ENCODE results near the gene TMEM89.

The TMEM89 gene

DNA sequence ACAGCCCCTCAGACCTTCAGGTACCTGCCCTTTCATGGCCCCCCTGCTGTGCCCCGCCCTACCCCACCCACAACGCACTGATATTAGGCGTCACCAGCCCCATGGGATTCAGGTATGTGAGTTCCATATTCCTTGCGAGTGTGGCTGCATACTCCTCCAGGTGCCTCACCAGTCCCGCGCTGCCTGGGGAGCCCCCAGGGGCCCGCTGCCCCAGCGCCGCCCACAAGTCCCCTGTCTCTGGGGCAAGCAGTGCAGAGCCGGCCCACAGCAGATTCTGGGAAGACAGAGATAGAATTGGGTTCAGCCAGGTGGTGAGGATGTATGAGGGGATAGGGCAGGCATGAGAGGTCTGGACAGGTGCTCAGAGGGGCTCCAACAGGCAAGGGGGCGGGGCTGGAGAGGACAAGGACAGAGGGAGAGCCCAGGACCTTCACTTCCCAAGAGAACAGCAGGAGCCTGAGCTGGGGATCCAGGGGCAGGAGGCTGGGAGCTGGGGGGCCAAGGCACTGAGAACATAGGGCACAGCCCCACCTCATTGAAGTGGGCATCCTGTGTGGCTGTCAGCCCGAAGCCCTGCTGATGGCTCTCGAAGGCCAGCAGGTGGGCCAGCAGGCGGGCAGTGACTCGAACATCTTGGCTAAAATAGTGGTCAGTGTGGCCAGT lies 26.8 kb upstream of the TMEM89 start:
- Histone ChIP-seq H2AFZ (ENCODE audit: low read length) (no peak overlapping the region), H3K4me3 (ENCODE audit: low read length) (no peak overlapping the region), H3K4me2 (ENCODE audit: low read depth, low read length) (no peak overlapping the region), H4K20me1 (ENCODE audit: insufficient read depth, low read length) (no peaks in the 10 kb centered on the region), H3K27ac (ENCODE audit: low read length) (no peak overlapping the region), H3K79me2 (ENCODE audit: low read length) (no peaks in the 10 kb centered on the region), H3K9ac (ENCODE audit: low read length) (no peak overlapping the region), H3K9me3 (replicated peaks; ENCODE audit: insufficient read depth, low read length) (no peaks in the 10 kb centered on the region), H3K9me2 (replicated peaks; ENCODE audit: insufficient read depth, low read length) (no peaks in the 10 kb centered on the region), H3F3A (ENCODE audit: insufficient read depth, low read length) (peaks cover 8% of the 10 kb centered on the region; the same call in 1 of the 2 replicates), H3K36me3 (replicated peaks; ENCODE audit: insufficient read depth, low read length) (no peaks in the 10 kb centered on the region), H3K4me1 (ENCODE audit: low read length) (peaks cover 11% of the 10 kb centered on the region), H3K27me3 (replicated peaks; ENCODE audit: insufficient read depth, low read length) (0 out of 2 replicates have a peak, but pooled peaks cover 8% of the 10 kb centered on the region)
- no peak for DNase-seq
- TF ChIP-seq EZH2 (optimal IDR thresholded peaks at IDR 0.05; ENCODE audit: low read depth, low read length) (no peak), EZH2phosphoT487 (IDR thresholded peaks at IDR 0.05; ENCODE audit: low read length) (no peak)
- TF ChIP-seq, protein P1, sequence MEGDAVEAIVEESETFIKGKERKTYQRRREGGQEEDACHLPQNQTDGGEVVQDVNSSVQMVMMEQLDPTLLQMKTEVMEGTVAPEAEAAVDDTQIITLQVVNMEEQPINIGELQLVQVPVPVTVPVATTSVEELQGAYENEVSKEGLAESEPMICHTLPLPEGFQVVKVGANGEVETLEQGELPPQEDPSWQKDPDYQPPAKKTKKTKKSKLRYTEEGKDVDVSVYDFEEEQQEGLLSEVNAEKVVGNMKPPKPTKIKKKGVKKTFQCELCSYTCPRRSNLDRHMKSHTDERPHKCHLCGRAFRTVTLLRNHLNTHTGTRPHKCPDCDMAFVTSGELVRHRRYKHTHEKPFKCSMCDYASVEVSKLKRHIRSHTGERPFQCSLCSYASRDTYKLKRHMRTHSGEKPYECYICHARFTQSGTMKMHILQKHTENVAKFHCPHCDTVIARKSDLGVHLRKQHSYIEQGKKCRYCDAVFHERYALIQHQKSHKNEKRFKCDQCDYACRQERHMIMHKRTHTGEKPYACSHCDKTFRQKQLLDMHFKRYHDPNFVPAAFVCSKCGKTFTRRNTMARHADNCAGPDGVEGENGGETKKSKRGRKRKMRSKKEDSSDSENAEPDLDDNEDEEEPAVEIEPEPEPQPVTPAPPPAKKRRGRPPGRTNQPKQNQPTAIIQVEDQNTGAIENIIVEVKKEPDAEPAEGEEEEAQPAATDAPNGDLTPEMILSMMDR (IDR thresholded peaks at IDR 0.05; ENCODE audit: low read length): no peak

- Histone ChIP-seq H3F3A (ENCODE audit: insufficient read depth, low read length) (0 out of 2 replicates have a peak, but pooled peaks cover 2% of the 10 kb centered on the region), H3K27me3 (replicated peaks; ENCODE audit: insufficient read depth, low read length) (0 out of 2 replicates have a peak, but pooled peaks cover 8% of the 10 kb centered on the region), H3K4me3 (ENCODE audit: low read length) (no peak overlapping the region), H3K27ac (ENCODE audit: low read length) (no peak overlapping the region), H3K9ac (ENCODE audit: low read length) (no peak overlapping the region), H2AFZ (ENCODE audit: low read length) (no peak overlapping the region), H3K9me3 (replicated peaks; ENCODE audit: insufficient read depth, low read length) (no peaks in the 10 kb centered on the region), H3K9me2 (replicated peaks; ENCODE audit: insufficient read depth, low read length) (no peaks in the 10 kb centered on the region), H3K79me2 (ENCODE audit: low read length) (no peaks in the 10 kb centered on the region), H3K36me3 (replicated peaks; ENCODE audit: insufficient read depth, low read length) (no peaks in the 10 kb centered on the region), H3K4me1 (ENCODE audit: low read length) (peaks cover 5% of the 10 kb centered on the region), H4K20me1 (ENCODE audit: insufficient read depth, low read length) (no peaks in the 10 kb centered on the region), H3K4me2 (ENCODE audit: low read depth, low read length) (no peak overlapping the region)
- no peak for DNase-seq
- no peak for TF ChIP-seq EZH2 (optimal IDR thresholded peaks at IDR 0.05; ENCODE audit: low read depth, low read length)
Measured at GRCh38 chr3:48647714-48648113, 26.1 kb upstream of the TMEM89 start.

DNA sequence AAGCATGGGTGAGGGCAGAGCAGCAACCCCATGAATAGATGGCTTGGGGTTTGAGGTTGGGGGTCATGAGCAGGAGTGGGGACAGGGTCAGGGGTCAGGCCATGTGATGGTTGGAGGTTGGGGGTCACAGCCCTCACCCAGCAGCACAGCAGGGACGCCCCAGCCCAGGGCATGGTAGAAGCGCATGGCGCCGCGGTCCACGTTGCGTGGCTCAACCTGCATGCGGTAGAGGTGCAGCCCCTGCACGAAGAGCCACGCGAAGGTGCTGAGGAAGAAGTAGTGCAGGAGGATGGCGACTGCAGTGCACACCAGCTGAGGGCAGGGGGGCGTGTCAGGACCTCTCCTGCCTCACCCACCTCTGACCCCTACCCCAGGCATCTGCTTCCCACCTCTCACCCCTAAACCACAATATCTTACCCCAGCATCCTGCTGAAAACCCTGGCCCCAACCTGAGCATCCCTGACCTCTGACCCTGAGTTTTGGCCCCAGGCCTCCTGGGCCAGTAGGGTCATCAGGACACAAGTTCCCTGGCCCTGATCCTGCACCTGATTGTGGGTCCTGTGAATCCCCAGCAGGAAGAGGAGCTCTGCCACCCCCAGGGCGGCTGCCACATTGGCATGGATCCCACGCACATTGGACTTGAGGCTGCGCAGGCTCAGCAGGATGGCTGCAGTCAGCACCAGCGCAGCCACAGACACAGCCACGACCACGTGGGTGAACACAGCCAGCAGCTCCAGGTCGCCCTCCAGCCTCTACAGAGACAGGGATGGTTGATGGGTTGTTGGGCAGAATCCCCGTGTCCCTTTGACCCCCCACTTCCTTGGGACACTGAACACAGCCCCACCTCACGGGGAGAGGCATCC lies 23.6 kb upstream of the TMEM89 start:
- no peaks in the 10 kb centered on the region for H3K9me3 ChIP-seq (replicated peaks; ENCODE audit: insufficient read depth, low read length)
- H2AFZ ChIP-seq (ENCODE audit: low read length): no peak overlapping the region
- H3F3A ChIP-seq (ENCODE audit: insufficient read depth, low read length): no peaks in the 10 kb centered on the region
- no peaks in the 10 kb centered on the region for H3K4me1 ChIP-seq (ENCODE audit: low read length)
- peaks cover 17% of the 10 kb centered on the region for H3K27me3 ChIP-seq (replicated peaks; ENCODE audit: insufficient read depth, low read length)
- H3K79me2 ChIP-seq (ENCODE audit: low read length): no peaks in the 10 kb centered on the region
- H3K36me3 ChIP-seq (replicated peaks; ENCODE audit: insufficient read depth, low read length): no peaks in the 10 kb centered on the region
- H3K4me3 ChIP-seq (ENCODE audit: low read length): no peak overlapping the region
- no peak overlapping the region for H3K4me2 ChIP-seq (ENCODE audit: low read depth, low read length)
- H3K9ac ChIP-seq (ENCODE audit: low read length): no peak overlapping the region
- no peak overlapping the region for H3K27ac ChIP-seq (ENCODE audit: low read length)
- TF ChIP-seq, protein P1 (IDR thresholded peaks at IDR 0.05; ENCODE audit: low read length): no peak
- no peak for TF ChIP-seq EZH2 (optimal IDR thresholded peaks at IDR 0.05; ENCODE audit: low read depth, low read length)
- no peak for TF ChIP-seq EZH2phosphoT487 (IDR thresholded peaks at IDR 0.05; ENCODE audit: low read length)
- no peaks in the 10 kb centered on the region for H3K9me2 ChIP-seq (replicated peaks; ENCODE audit: insufficient read depth, low read length)
- no peaks in the 10 kb centered on the region for H4K20me1 ChIP-seq (ENCODE audit: insufficient read depth, low read length)
- no peak for DNase-seq

Data from MM.1S (cell line).